Stimulated activated memory B cell treated with anti-CD40 and anti-IgM and Interleukin-4, amounts not matched to agents 10 μg/mL and 1 μg/mL and 100 μg/mL, for 72 hours (primary cell): ENCODE measurements around the gene COL27A1.
"Not testable (repeated sequence)": the region's sequence is repeated elsewhere in the genome, so short reads cannot be mapped to it uniquely, and the experiment has no call there.

Experiments used
- ATAC-seq: fragments of 150-1000 bp; cut with Tn5 transposase; 2 replicates; pipeline ENCODE4 v1.10.0; 2021
- H3K27ac Mint-ChIP-seq: one replicate; pipeline ENCODE4 v1.8.0; 2022; ENCODE audit warnings: mild to moderate bottlenecking, mixed read lengths
- H3K27me3 Mint-ChIP-seq: one replicate; pipeline ENCODE4 v1.8.0; 2022; ENCODE audit warnings: mixed read lengths
- H3K36me3 Mint-ChIP-seq: one replicate; pipeline ENCODE4 v1.8.0; 2022; ENCODE audit warnings: mixed read lengths
- H3K4me1 Mint-ChIP-seq: one replicate; pipeline ENCODE4 v1.8.0; 2022; ENCODE audit warnings: mixed read lengths
- H3K4me3 Mint-ChIP-seq: one replicate; pipeline ENCODE4 v1.8.0; 2022; ENCODE audit warnings: mild to moderate bottlenecking, moderate library complexity, mixed read lengths
- H3K9me3 Mint-ChIP-seq: one replicate; pipeline ENCODE4 v1.8.0; 2022; ENCODE audit warnings: mixed read lengths

COL27A1 gene

DNA sequence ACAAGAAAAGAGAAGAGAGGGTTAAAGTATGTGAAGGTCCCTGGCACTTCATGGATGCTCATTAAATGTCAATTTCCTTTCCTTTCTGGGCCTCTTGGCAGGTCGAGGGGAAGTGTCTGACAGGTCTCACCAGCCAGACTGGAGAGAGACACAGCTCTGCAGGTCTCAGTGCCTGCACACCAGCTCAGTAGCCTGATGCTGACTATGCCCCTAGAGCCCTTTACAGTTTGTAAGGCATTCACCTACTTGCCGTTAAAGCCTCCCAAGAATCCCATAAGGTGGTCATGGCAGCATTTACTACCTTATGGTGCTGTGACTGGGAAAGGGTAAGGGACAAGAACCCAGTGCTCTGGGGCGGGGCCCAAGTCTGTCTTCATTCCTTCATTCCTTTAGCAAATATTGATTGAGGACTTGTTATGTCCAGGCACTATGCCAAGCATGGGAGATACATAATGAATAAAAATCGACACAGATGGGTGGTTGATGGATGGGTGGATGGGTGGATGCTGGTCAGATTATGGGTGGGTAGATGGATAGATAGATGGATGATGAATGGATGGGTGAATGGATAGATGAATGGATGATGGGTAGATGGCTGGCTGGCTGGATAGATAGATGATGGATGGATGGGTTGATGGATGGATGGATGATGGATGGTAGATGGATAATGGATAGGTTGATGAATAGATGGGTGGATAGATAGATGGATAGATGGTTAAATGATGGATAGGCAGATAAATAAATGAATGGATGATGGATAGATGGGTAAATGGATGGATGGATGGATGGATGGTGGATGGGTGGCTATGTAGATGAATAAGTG is 34.9 kb upstream of the COL27A1 start:
- H3K27ac Mint-ChIP-seq, result no peak overlapping the region
- no peak for ATAC-seq
- no peaks in the 10 kb centered on the region for H3K4me1 Mint-ChIP-seq
- H3K36me3 Mint-ChIP-seq, result no peaks in the 10 kb centered on the region
- peaks cover 4% of the 10 kb centered on the region for H3K9me3 Mint-ChIP-seq
- peaks cover 29% of the 10 kb centered on the region for H3K27me3 Mint-ChIP-seq
- no peak overlapping the region for H3K4me3 Mint-ChIP-seq

DNA sequence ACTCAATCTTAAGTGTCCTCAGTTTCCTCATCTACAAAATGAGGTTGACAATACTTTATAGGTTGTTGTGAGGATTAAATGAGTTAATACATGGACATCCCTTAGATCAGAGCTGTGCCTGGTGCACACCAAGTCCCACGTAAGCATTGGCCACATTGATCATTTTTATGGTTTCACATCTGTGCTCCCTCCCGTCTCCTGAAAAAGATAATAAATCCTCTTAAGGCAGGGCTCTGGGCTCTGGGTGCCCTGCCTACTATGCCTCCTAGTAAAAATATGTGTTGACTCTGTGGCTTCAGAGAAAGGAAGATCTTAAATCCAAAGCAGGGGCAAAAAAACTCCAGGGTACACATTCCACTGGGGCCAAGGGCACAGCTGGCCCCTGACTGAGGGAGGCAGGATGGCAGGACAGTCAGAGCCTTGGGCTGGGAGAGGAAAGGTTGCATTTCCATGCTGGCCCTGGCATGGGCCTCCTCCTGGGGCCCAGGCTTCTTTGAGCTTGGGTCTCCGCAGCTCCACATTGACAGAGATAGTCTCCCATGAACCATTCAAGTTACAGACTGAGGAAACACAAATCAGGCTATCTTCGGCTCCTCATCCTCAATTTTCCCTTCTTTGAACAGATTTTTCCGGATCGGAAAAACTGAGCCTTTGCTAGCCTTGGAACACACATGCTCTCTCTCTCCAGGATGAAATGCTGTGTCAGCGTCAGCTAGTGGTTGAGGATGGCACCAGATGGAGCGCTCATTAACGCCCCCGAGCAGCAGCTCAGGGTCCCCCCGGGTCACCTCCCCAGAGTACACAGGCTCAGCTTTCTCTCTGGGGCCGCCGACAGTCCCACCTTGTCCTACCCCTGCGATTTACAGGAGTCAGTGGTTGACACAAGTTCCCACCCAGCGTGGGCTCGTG is 33.9 kb upstream of the COL27A1 start:
- H3K9me3 Mint-ChIP-seq, result peaks cover 4% of the 10 kb centered on the region
- H3K27me3 Mint-ChIP-seq, result peaks cover 35% of the 10 kb centered on the region
- H3K27ac Mint-ChIP-seq, result no peak overlapping the region
- H3K4me1 Mint-ChIP-seq, result no peaks in the 10 kb centered on the region
- ATAC-seq, result no peak
- H3K36me3 Mint-ChIP-seq, result no peaks in the 10 kb centered on the region
- no peak overlapping the region for H3K4me3 Mint-ChIP-seq

DNA sequence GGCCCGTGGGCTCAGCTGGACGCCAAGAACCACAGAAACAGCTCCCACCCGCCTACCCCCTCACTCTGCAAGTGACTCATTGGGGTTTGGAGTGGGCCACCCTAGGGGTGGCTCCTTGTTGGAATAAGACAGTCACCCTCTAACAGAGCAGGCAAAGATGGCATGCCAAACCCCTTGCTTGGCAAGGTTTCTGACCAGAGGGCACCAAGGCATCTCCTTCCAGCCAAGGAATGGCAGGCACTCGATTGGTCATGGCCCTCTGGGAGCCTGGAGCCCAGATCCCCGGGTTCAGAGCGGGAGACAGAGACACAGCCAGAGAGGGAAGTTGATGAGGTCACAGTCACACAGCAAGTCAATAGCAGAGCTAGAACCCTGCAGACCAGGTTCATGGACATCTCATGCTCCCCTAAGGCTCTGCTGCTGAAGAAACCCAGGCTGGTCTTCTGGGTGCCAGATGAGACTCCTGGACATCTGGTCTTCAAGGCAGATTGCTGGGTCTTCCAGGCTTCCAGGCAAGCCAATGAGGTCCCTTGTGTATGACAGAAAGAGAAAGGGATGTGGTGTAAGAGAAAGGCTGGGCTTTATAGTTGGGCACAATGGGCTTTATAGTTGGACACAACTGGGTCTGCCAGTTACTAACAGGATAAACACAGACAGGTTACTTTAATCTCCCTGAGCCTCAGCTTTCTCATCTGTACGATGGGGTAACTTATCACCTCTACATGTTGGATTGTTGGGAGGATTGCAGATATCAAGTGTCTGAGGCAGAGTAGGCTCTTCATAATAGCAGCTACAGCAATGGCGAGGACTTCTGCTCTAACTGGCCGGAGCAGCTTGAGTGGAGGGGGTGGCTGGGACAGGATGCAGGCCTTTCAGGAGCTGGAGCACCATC is 33.0 kb upstream of the COL27A1 start:
- peaks cover 39% of the 10 kb centered on the region for H3K27me3 Mint-ChIP-seq
- peaks cover 8% of the 10 kb centered on the region for H3K9me3 Mint-ChIP-seq
- H3K36me3 Mint-ChIP-seq, result no peaks in the 10 kb centered on the region
- H3K4me3 Mint-ChIP-seq, result no peak overlapping the region
- no peak overlapping the region for H3K27ac Mint-ChIP-seq
- ATAC-seq, result no peak
- H3K4me1 Mint-ChIP-seq, result no peaks in the 10 kb centered on the region

DNA sequence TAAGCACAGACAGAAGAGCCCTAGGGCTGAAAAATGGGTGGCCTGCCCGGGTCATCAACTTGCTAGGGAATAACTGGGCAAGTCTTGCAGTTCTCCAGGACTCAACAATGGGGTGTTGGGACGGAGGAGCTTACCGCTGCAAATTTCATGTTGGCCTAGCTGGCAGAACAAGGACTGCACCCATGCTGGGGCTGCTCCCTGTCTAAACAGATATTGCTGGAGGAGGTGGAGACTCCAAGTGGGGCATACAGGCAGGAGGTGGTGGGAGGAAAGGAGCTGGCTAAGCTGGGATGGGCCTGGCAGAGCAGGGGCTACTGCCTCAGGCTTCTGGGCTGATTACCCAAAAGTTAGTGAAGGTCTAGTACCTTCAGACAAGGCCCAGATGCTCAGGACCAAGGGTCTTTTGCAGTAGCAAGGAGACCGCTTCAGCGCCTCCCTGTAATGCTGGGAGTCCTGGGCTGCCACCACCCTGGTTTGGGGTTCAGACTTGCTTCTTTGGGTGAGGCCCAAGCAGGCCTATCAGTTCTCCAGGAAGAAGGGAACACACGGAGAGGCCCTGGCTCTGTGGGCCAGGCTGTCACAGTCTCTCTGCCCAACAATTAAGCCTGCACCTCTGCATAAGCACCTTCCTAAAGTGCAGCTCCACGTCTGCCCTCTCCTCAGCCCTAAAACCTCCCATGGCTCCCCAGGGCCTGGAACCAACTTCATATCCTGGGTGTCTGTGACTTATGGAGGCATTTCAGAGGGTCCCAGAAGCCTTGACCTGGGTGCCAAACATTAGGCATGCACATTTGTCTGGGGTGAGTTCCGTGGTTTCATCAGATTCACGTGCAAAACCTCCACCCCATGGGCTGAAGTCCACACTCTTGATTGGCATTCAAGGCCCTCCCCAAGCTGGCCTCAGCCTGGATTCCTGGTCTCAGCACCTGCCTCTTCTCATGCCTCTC is 32.0 kb upstream of the COL27A1 start:
- no peak for ATAC-seq
- H3K27me3 Mint-ChIP-seq, result peaks cover 37% of the 10 kb centered on the region
- H3K9me3 Mint-ChIP-seq, result peaks cover 13% of the 10 kb centered on the region
- H3K4me1 Mint-ChIP-seq, result no peaks in the 10 kb centered on the region
- H3K36me3 Mint-ChIP-seq, result no peaks in the 10 kb centered on the region
- no peak overlapping the region for H3K4me3 Mint-ChIP-seq
- no peak overlapping the region for H3K27ac Mint-ChIP-seq

DNA sequence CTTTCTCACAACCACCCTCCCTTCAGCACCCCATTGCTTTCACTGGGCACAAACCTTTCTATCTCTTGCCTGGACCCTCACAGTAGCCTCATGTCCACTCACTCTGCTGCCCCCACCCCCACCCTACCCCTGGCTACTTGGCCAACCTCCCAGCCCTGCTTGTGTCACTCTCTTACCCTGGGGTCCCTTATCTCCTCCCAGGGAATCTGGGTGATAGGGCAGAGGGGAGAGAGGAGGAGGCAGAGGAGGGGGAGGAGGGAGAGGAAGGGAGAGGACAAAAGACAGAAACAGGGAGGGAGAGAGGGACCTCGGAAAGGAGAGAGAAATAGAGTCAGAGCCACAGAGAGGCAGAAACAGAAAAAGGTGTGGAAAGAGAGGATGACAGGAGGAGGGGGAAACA is 31.2 kb upstream of the COL27A1 start:
- H3K27ac Mint-ChIP-seq, result no peak overlapping the region
- peaks cover 15% of the 10 kb centered on the region for H3K9me3 Mint-ChIP-seq
- no peaks in the 10 kb centered on the region for H3K36me3 Mint-ChIP-seq

DNA sequence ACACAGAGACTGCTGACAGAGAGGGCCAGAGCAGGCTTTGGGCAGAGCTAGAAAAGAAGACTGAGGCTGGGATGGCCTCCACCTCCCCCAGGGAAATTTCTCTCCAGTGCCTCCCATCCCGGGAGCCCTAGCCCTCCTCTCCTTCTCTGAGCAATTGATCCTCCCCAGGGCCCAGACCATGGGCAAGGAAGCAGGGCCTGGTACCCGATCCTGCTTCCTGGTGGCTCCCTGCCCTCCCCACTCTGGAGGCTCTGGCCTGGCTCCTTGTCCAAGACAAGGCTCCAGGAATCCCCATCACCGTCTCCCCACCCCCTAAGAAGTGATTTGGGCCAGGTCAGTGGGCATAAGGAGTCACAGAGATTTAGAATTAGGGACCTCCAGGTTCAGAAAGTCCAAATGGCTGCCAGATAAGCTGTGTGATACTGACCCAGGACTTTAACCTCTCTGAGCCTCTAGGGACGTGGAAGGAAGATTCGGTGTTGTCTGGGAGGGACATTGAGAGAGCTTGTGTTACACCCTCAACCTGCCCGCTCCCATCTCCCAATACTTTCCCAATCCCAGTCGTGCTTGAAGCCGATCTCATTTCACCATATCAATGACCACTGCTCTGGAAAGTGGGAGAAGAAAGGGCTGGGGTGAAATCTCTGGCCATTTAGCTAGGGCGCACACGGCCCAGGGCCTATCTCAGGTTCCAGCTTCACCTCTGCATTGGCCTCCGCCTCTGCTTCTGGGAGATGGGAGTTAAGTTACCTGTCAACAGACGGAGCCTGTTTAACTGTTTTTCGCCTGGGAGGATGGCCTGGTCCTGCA is 30.5 kb upstream of the COL27A1 start:
- no peaks in the 10 kb centered on the region for H3K4me1 Mint-ChIP-seq

More for the DNA sequence above, 31.2 kb upstream of the COL27A1 start:
- Mint-ChIP-seq H3K27me3 (peaks cover 41% of the 10 kb centered on the region), H3K4me1 (no peaks in the 10 kb centered on the region), H3K4me3 (no peak overlapping the region)
- no peak for ATAC-seq

DNA sequence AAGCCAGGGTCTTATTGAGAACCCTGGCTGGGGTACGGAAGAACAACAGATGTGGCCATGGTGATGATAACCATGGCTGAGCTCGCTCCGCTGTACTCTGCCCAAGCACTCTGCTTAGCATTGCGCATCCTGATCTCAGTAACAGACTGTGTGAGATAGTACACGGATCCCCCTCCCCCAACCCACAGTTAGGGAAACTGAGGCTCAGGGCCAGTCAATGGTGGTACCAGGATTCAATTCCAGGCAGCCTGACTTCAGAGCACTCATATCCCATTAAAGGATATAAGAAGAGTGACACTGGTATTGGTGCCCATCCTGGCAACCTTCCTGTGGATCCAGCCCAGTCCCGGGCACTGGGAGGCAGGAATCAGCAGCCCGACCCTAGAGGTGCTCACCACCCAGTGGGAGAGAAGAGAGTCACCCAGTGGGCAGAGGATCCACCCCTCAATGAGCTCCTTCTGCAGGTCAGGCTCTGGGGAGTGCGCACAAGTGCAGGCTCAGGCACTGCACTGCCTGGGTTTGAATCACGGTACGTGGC is 29.8 kb upstream of the COL27A1 start:
- H3K4me1 Mint-ChIP-seq, result no peaks in the 10 kb centered on the region
- no peak for ATAC-seq
- peaks cover 14% of the 10 kb centered on the region for H3K9me3 Mint-ChIP-seq
- H3K27me3 Mint-ChIP-seq, result peaks cover 45% of the 10 kb centered on the region
- H3K27ac Mint-ChIP-seq, result no peak overlapping the region
- H3K4me3 Mint-ChIP-seq, result no peak overlapping the region
- H3K36me3 Mint-ChIP-seq, result no peaks in the 10 kb centered on the region

More for the DNA sequence above, 30.5 kb upstream of the COL27A1 start:
- H3K36me3 Mint-ChIP-seq, result no peaks in the 10 kb centered on the region
- peaks cover 15% of the 10 kb centered on the region for H3K9me3 Mint-ChIP-seq
- H3K27me3 Mint-ChIP-seq, result peaks cover 43% of the 10 kb centered on the region
- H3K27ac Mint-ChIP-seq, result no peak overlapping the region
- H3K4me3 Mint-ChIP-seq, result no peak overlapping the region
- no peak for ATAC-seq

DNA sequence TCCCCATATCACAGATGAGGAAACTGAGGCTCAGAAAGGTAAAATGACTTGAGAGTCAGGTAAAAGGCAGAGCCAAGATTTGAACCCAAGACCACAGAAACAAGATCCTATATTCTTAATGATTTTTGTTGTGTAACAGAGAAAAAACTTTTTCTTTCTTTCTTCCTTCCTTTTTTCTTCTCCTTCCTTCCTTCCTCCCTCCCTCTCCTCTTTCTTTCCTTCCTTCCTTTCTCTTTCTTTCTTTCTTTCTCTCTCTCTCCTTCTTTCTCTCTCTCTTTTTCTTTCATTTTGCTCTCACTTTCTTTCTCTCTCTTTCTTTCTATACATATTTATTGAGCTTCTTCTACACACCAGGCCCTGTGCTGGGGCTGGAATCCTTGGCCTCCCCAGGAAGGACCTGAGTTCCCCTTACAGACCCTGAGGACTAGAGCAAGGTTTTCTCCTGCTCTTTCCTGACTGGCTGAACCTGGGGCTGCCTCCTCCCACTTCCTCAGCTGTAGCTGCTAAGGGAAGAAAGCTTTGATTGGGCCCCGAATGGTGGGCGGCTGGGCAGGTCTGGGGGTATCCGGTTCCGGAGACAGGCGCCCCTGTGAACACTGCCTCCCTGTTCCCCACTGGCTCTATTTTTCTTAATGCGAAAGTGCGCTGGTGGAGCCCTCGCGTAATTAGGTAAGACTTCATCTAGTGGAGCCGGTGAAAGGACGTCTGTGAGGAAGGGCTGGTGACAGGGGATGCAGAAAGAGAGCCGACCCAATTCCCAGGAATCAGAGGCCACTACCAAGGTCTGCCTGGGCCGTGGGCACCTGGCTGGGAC is 28.9 kb upstream of the COL27A1 start:
- H3K27me3 Mint-ChIP-seq, result peaks cover 47% of the 10 kb centered on the region
- no peak for ATAC-seq
- peaks cover 11% of the 10 kb centered on the region for H3K9me3 Mint-ChIP-seq
- H3K27ac Mint-ChIP-seq, result no peak overlapping the region
- no peak overlapping the region for H3K4me3 Mint-ChIP-seq
- no peaks in the 10 kb centered on the region for H3K36me3 Mint-ChIP-seq
- H3K4me1 Mint-ChIP-seq, result no peaks in the 10 kb centered on the region

DNA sequence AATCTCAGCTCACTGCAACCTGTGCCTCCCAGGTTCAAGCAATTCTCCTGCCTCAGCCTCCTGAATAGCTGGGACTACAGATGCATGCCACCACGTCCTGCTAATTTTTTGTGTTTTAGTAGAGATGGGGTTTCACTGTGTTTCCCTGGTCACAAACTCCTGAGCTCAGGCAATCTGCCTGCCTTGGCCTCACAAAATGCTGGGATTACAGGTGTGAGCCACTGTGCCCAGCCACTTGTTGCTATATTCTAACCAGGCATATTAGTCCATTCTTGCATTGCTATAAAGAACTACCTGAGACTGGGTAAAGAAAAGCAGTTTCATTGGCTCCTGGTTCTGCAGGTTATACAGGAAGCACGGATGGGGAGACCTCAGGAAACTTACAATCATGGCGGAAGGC is 26.6 kb upstream of the COL27A1 start:
- H3K36me3 Mint-ChIP-seq, ATAC-seq, H3K4me3 Mint-ChIP-seq, H3K27ac Mint-ChIP-seq, H3K4me1 Mint-ChIP-seq: not testable (repeated sequence)
- peaks cover 47% of the 10 kb centered on the region for H3K27me3 Mint-ChIP-seq
- peaks cover 11% of the 10 kb centered on the region for H3K9me3 Mint-ChIP-seq

DNA sequence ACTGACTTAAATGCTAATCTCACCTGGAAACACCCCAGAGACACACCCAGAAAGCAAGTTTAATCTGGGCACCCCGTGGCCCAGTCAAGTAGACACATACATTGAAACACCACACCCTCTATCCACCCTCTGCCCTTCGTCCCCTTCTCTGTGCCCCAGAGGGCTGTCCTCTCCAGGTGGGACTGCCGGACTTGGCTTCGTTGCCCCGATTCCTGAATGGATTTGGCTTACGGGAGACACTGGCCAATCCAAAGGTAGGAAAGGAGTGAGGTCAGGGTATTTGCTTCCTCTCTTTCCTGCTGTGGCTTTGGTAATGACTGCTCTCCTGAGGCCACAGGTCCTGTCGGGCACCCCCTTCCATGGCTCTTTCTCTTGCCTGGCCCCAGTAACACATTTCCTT is 25.2 kb upstream of the COL27A1 start:
- Mint-ChIP-seq H3K27ac (no peak overlapping the region), H3K27me3 (peaks cover 47% of the 10 kb centered on the region), H3K36me3 (no peaks in the 10 kb centered on the region), H3K4me3 (no peak overlapping the region), H3K9me3 (peaks cover 11% of the 10 kb centered on the region), H3K4me1 (no peaks in the 10 kb centered on the region)
- ATAC-seq, result no peak

DNA sequence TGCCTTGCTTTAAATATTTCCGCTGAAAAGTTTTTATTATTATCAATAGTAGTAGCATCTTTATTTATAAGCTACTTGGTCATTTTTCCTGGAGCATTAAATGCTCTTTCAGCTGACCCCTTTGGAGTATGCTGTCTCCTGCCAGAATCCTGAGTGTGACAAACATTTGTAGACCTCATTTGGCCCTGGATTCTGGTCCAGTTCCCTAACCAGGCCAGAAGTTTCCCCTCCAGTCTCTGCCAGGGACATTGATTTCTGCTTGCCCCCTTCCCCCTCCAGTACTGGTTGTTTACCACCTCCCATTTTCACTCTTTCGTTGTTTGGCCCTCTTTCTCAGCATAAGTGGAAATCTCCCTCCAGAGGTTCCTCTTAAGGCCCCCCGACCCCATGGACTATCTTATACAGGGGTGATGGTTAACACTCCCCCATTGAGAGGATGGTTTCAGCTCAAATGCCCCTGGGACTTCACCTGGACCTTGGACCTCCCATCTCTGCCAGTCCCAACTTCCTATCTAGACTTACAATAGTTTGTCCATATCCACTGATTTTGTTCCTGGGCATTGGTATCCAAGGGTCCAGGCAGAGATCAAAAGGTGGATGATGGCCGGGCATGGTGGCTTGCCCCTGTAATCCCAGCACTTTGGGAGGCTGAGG is 24.6 kb upstream of the COL27A1 start:
- no peaks in the 10 kb centered on the region for H3K36me3 Mint-ChIP-seq
- no peak overlapping the region for H3K4me3 Mint-ChIP-seq
- no peak overlapping the region for H3K27ac Mint-ChIP-seq
- peaks cover 11% of the 10 kb centered on the region for H3K9me3 Mint-ChIP-seq
- H3K27me3 Mint-ChIP-seq, result peaks cover 47% of the 10 kb centered on the region
- no peak for ATAC-seq
- no peaks in the 10 kb centered on the region for H3K4me1 Mint-ChIP-seq

DNA sequence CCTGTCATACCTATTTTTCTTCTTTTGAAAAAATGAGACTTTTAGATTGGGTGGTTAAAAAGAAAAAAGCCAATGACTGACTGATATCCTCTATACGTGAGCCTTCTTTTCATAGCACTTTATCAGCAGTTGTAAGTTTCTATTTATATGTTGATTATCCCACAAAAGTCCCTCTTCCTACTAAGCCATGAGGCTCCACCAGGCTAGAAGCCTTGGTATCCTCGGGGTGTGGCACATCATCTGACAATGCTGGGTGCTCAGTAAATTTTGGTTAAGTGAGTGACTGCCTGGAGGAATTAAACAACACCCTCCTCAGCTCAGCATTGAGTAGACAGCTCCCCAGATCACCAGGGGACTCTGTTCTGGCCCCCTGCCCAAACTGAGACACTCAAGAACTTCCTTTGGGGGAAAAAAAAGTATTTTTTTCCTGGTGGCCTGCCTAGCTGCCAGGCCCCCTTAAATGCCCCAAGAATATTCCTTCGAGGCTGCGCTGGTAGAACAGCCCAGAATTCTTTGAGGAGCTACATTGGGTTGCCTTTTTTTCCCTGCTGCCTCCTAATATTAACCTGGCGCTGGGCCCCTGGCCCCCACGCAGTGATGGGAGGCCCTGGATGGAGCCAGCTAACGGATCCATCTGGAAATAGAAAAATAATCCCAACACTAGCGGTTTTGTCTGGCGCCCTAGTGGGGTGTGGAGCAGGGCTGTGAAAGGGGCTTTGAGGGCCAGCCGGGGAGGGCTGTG is 23.4 kb upstream of the COL27A1 start:
- Mint-ChIP-seq H3K4me1 (no peaks in the 10 kb centered on the region), H3K4me3 (no peak overlapping the region), H3K27me3 (peaks cover 40% of the 10 kb centered on the region), H3K27ac (no peak overlapping the region), H3K9me3 (peaks cover 11% of the 10 kb centered on the region), H3K36me3 (no peaks in the 10 kb centered on the region)
- no peak for ATAC-seq
